Sigmoid colon (tissue), 7 donors: ENCODE data around the gene DSCAM. TPM values are rescaled to one million over a fixed set of nuclear protein-coding genes. Genes with fewer than 3 reads are reported as not detected.

ENCODE experiments used
- DNase-seq: peaks from one replicate; pipeline ENCODE4 v3.0.0-alpha.2; 2019
- H3K27ac ChIP-seq, 4 donors: fragments of 200-600 bp; sonication (generic); one replicate each; pipeline ENCODE4 v1.5.1; 2016 to 2019; ENCODE audit warnings: mild to moderate bottlenecking in 1 of 4
- H3K27me3 ChIP-seq, 3 donors: fragments of 200-600 bp; sonication (generic); one replicate each; pipeline ENCODE4 v1.5.1; 2019; ENCODE audit warnings: mild to moderate bottlenecking in 1 of 3
- H3K36me3 ChIP-seq, 4 donors: fragments of 200-600 bp; sonication (generic); one replicate each; pipeline ENCODE4 v1.5.1; 2016 to 2019
- H3K4me1 ChIP-seq, 4 donors: fragments of 200-600 bp; sonication (generic); one replicate each; pipeline ENCODE4 v1.5.1; 2017 to 2019
- H3K4me3 ChIP-seq, 4 donors: fragments of 200-600 bp; sonication (generic); one replicate each; pipeline ENCODE4 v1.5.1; 2017 to 2019; ENCODE audit warnings: mild to moderate bottlenecking in 2 of 4, moderate library complexity in 1 of 4
- H3K9me3 ChIP-seq, 4 donors: fragments of 200-600 bp in 3 of 4; sonication (generic) in 3 of 4; one replicate each; pipeline versions ENCODE4 v1.5.1 to v1.6.1; 2013 to 2019
- EP300 ChIP-seq, 4 donors: sonication (generic); formaldehyde crosslinking; IDR thresholded peaks; one replicate each; pipeline ENCODE4 v1.6.1; 2017; ENCODE audit warnings: antibody characterized with exemption in 4 of 4
- POLR2A ChIP-seq, 2 donors: fragments of 450-650 bp; IDR thresholded peaks; one replicate each; pipeline ENCODE4 v1.6.1; 2016; ENCODE audit warnings: antibody characterized with exemption in 2 of 2, mild to moderate bottlenecking in 2 of 2, moderate library complexity in 2 of 2
- POLR2AphosphoS5 ChIP-seq, 4 donors: sonication (generic); formaldehyde crosslinking; IDR thresholded peaks; one replicate each; pipeline ENCODE4 v1.6.1; 2017; ENCODE audit warnings: antibody characterized with exemption in 4 of 4
- WGBS, 2 donors: extraction: QIAGEN DNeasy Blood & Tissue Kit; methylation state at CpG; one replicate each; pipeline ENCODE4 v1.1.7; 2013; 5-methylcytosine and 5-hydroxymethylcytosine counted together
- intact Hi-C: fragments of 100-400 bp; cut with DNase I; formaldehyde crosslinking; loops from one replicate; pipeline ENCODE4 v1.15.1; 2023
- polyA plus RNA-seq, 3 donors: library from polyadenylated mRNA; stranded (reverse); fragments of 200-250 nt; gene quantifications; one replicate each; pipeline ENCODE4 v1.2.3, GENCODE V29; 2013
- total RNA-seq, 4 donors: library from RNA; depleted of rRNA; stranded (reverse); fragments of >200 nt; gene quantifications; one replicate each; pipeline ENCODE4 v1.1.0, GENCODE V29; 2016
- TF ChIP-seq, protein P1 (sequence below), 4 experiments: fragments of 450-650 bp in 3 of 4; fragments of 200-600 bp in 1 of 4; IDR thresholded peaks; one replicate each; pipeline ENCODE4 v1.5.1; 2016 to 2019; ENCODE audit warnings: antibody characterized with exemption in 4 of 4, mild to moderate bottlenecking in 3 of 4, moderate library complexity in 2 of 4
- donor health status: healthy with polysubstance abuse.
- donor health status: Bipolar disorder and iron deficiency.
- donor health status: healthy.

The DSCAM gene
- total and polyA plus RNA-seq, 7 donors: 0.17 to 0.55 (median 0.33) TPM; not detected in 2

GRCh38 chr21:40244981-40245380, 602.0 kb downstream of the DSCAM start:
- Histone ChIP-seq H3K36me3 (no peaks in the 10 kb centered on the region), H3K27me3 (no peaks in the 10 kb centered on the region), H3K27ac (no peak overlapping the region), H3K4me1 (no peaks in the 10 kb centered on the region), H3K4me3 (no peak overlapping the region), H3K9me3 (peaks cover 0 to 3% (median 0%) of the 10 kb centered on the region in 4 donors)
- no peak for TF ChIP-seq EP300 (IDR thresholded peaks at IDR 0.05)
- TF ChIP-seq, protein P1, sequence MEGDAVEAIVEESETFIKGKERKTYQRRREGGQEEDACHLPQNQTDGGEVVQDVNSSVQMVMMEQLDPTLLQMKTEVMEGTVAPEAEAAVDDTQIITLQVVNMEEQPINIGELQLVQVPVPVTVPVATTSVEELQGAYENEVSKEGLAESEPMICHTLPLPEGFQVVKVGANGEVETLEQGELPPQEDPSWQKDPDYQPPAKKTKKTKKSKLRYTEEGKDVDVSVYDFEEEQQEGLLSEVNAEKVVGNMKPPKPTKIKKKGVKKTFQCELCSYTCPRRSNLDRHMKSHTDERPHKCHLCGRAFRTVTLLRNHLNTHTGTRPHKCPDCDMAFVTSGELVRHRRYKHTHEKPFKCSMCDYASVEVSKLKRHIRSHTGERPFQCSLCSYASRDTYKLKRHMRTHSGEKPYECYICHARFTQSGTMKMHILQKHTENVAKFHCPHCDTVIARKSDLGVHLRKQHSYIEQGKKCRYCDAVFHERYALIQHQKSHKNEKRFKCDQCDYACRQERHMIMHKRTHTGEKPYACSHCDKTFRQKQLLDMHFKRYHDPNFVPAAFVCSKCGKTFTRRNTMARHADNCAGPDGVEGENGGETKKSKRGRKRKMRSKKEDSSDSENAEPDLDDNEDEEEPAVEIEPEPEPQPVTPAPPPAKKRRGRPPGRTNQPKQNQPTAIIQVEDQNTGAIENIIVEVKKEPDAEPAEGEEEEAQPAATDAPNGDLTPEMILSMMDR (IDR thresholded peaks at IDR 0.05): no peak
- TF ChIP-seq POLR2AphosphoS5 (IDR thresholded peaks at IDR 0.05): no peak
- TF ChIP-seq POLR2A (IDR thresholded peaks at IDR 0.05): no peak
- no peak for DNase-seq
- intact Hi-C loops: no loop called here
- WGBS, 2 donors: 37 to 58% methylated on average over 4 of the region's 4 CpGs

- H3K4me3 ChIP-seq: no peak overlapping the region
- DNase-seq: no peak
- intact Hi-C loops: no loop called here
- 88 to 91% methylated on average over 5 of the region's 5 CpGs for WGBS, 2 donors
- no peak overlapping the region for H3K27ac ChIP-seq
- no peaks in the 10 kb centered on the region for H3K4me1 ChIP-seq
- TF ChIP-seq, protein P1 (IDR thresholded peaks at IDR 0.05): no peak
- TF ChIP-seq EP300 (IDR thresholded peaks at IDR 0.05) (no peak), POLR2AphosphoS5 (IDR thresholded peaks at IDR 0.05) (no peak), POLR2A (IDR thresholded peaks at IDR 0.05) (no peak)
- H3K9me3 ChIP-seq: peaks cover 0 to 3% (median 0%) of the 10 kb centered on the region in 4 donors
- H3K27me3 ChIP-seq: no peaks in the 10 kb centered on the region
- H3K36me3 ChIP-seq: no peaks in the 10 kb centered on the region
Measured at GRCh38 chr21:40243685-40244084, 603.3 kb downstream of the DSCAM start.

- Histone ChIP-seq H3K27ac (no peak overlapping the region), H3K4me3 (no peak overlapping the region), H3K9me3 (no peaks in the 10 kb centered on the region), H3K27me3 (no peaks in the 10 kb centered on the region), H3K4me1 (no peaks in the 10 kb centered on the region), H3K36me3 (no peaks in the 10 kb centered on the region)
- WGBS, 2 donors: 70 to 71% methylated on average over 3 of the region's 3 CpGs
- no peak for TF ChIP-seq POLR2A (IDR thresholded peaks at IDR 0.05)
- no peak for TF ChIP-seq POLR2AphosphoS5 (IDR thresholded peaks at IDR 0.05)
- TF ChIP-seq, protein P1 (IDR thresholded peaks at IDR 0.05): no peak
- no peak for TF ChIP-seq EP300 (IDR thresholded peaks at IDR 0.05)
- intact Hi-C loops: no loop called here
- DNase-seq: no peak
Measured at GRCh38 chr21:40242586-40243265, 604.2 kb downstream of the DSCAM start.

- WGBS, 2 donors: 78 to 86% methylated on average over 5 of the region's 5 CpGs
- no peak overlapping the region for H3K4me3 ChIP-seq
- intact Hi-C loops: no loop called here
- TF ChIP-seq POLR2AphosphoS5 (IDR thresholded peaks at IDR 0.05) (no peak), POLR2A (IDR thresholded peaks at IDR 0.05) (no peak), EP300 (IDR thresholded peaks at IDR 0.05) (no peak)
- TF ChIP-seq, protein P1 (IDR thresholded peaks at IDR 0.05): no peak
- no peak for DNase-seq
- no peaks in the 10 kb centered on the region for H3K36me3 ChIP-seq
- H3K27me3 ChIP-seq: no peaks in the 10 kb centered on the region
- H3K9me3 ChIP-seq: no peaks in the 10 kb centered on the region
- no peaks in the 10 kb centered on the region for H3K4me1 ChIP-seq
- H3K27ac ChIP-seq: no peak overlapping the region
Measured at GRCh38 chr21:40235528-40235927, 611.4 kb downstream of the DSCAM start.

GRCh38 chr21:40231979-40232378, 615.0 kb downstream of the DSCAM start:
- intact Hi-C loops: no loop called here
- Histone ChIP-seq H3K4me1 (no peaks in the 10 kb centered on the region), H3K27me3 (no peaks in the 10 kb centered on the region), H3K9me3 (no peaks in the 10 kb centered on the region), H3K27ac (no peak overlapping the region), H3K4me3 (no peak overlapping the region), H3K36me3 (no peaks in the 10 kb centered on the region)
- WGBS, 2 donors: 86 to 89% methylated on average over 2 of the region's 2 CpGs
- DNase-seq: no peak
- TF ChIP-seq POLR2A (IDR thresholded peaks at IDR 0.05): no peak
- TF ChIP-seq, protein P1 (IDR thresholded peaks at IDR 0.05): no peak
- no peak for TF ChIP-seq EP300 (IDR thresholded peaks at IDR 0.05)
- TF ChIP-seq POLR2AphosphoS5 (IDR thresholded peaks at IDR 0.05): no peak
